ENCODE results near the gene NPTX2.
"Not testable (repeated sequence)": the region's sequence is repeated elsewhere in the genome, so short reads cannot be mapped to it uniquely, and the experiment has no call there.

The NPTX2 gene

DNA sequence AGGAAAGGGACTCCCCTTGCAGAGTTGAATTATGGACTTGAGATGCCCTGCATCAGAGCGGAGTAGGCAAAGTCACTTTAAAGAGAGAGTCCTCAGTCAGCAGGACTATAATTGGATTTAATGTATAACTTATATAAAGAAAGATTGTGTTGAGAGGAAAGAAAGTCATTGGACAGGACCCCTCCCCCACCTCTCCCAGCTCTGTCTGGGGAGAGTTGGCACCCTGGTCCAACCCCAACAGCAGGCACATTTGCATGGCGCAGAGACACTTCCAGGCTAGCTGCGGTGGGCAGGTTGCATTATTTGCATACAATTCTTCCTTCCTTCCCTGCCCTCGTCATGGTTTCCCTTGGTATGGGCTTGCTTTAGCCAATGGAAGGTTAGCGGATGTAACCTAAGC, 46.1 kb upstream of the NPTX2 start:
- Histone ChIP-seq H3K4me1 (ENCODE audit: control insufficient read depth, insufficient read depth, low read length) (no peaks in the 10 kb centered on the region), H3K36me3 (ENCODE audit: control insufficient read depth in 2 of 2, insufficient read depth in 1 of 2, low read length in 2 of 2) (no peaks in the 10 kb centered on the region), H3K4me3 (ENCODE audit: low read depth, low read length) (no peak overlapping the region), H3K9me3 (ENCODE audit: control insufficient read depth, insufficient read depth, low read depth, low read length) (no peaks in the 10 kb centered on the region; the same call in 1 of the 2 replicates), H3K27ac (ENCODE audit: extremely low read depth, low read depth, low read length) (no peak overlapping the region)
- TF ChIP-seq GLI2 (tag by site-specific recombination; IDR thresholded peaks at IDR 0.05; ENCODE audit: borderline replicate concordance, low read depth), result no peak
- no peak for TF ChIP-seq ZNF354C (tag by site-specific recombination; IDR thresholded peaks at IDR 0.05; ENCODE audit: borderline replicate concordance, low read depth)
- no peak for TF ChIP-seq MEIS1 (CRISPR knock-in tag; IDR thresholded peaks at IDR 0.05; ENCODE audit: borderline replicate concordance)
- no peak for TF ChIP-seq ZNF510 (tag by site-specific recombination; IDR thresholded peaks at IDR 0.05; ENCODE audit: insufficient replicate concordance)
- TF ChIP-seq ZNF623 (tag by site-specific recombination; IDR thresholded peaks at IDR 0.05), result no peak
- TF ChIP-seq ZNF707 (tag by site-specific recombination; IDR thresholded peaks at IDR 0.05), result no peak
- TF ChIP-seq, protein P1, sequence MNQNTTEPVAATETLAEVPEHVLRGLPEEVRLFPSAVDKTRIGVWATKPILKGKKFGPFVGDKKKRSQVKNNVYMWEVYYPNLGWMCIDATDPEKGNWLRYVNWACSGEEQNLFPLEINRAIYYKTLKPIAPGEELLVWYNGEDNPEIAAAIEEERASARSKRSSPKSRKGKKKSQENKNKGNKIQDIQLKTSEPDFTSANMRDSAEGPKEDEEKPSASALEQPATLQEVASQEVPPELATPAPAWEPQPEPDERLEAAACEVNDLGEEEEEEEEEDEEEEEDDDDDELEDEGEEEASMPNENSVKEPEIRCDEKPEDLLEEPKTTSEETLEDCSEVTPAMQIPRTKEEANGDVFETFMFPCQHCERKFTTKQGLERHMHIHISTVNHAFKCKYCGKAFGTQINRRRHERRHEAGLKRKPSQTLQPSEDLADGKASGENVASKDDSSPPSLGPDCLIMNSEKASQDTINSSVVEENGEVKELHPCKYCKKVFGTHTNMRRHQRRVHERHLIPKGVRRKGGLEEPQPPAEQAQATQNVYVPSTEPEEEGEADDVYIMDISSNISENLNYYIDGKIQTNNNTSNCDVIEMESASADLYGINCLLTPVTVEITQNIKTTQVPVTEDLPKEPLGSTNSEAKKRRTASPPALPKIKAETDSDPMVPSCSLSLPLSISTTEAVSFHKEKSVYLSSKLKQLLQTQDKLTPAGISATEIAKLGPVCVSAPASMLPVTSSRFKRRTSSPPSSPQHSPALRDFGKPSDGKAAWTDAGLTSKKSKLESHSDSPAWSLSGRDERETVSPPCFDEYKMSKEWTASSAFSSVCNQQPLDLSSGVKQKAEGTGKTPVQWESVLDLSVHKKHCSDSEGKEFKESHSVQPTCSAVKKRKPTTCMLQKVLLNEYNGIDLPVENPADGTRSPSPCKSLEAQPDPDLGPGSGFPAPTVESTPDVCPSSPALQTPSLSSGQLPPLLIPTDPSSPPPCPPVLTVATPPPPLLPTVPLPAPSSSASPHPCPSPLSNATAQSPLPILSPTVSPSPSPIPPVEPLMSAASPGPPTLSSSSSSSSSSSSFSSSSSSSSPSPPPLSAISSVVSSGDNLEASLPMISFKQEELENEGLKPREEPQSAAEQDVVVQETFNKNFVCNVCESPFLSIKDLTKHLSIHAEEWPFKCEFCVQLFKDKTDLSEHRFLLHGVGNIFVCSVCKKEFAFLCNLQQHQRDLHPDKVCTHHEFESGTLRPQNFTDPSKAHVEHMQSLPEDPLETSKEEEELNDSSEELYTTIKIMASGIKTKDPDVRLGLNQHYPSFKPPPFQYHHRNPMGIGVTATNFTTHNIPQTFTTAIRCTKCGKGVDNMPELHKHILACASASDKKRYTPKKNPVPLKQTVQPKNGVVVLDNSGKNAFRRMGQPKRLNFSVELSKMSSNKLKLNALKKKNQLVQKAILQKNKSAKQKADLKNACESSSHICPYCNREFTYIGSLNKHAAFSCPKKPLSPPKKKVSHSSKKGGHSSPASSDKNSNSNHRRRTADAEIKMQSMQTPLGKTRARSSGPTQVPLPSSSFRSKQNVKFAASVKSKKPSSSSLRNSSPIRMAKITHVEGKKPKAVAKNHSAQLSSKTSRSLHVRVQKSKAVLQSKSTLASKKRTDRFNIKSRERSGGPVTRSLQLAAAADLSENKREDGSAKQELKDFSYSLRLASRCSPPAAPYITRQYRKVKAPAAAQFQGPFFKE (tag by site-specific recombination; IDR thresholded peaks at IDR 0.05; ENCODE audit: borderline replicate concordance), result no peak
- no peak for TF ChIP-seq MYNN (tag by site-specific recombination; IDR thresholded peaks at IDR 0.05; ENCODE audit: borderline replicate concordance)
- no peak for TF ChIP-seq ZNF621 (tag by site-specific recombination; IDR thresholded peaks at IDR 0.05)
- no peak for TF ChIP-seq ZNF677 (tag by site-specific recombination; IDR thresholded peaks at IDR 0.05)
- TF ChIP-seq ZNF366 (tag by site-specific recombination; conservative IDR thresholded peaks at IDR 0.05), result no peak
- CTCF ChIA-PET, result no interaction called here
- POLR2A ChIA-PET, result no interaction called here

DNA sequence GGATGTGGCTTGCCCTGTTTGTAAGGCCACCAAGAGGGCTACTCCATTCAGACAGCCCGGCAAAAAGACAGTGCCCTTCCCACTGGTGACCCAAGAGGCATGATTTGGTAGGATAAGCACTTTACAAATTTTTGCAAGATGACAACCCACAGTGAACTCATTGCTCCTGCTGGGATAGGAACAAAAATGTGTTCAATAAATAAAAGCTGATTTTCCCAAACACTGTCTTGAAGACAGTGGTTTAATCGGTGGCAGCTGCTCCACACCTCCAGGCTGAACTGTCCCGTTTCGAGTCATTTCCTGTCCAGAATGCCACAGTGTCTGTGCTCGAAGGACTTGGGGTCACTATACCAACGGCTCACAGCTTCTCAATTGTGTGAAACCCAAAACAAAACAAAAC, 45.1 kb upstream of the NPTX2 start:
- Histone ChIP-seq H3K27ac (ENCODE audit: extremely low read depth, low read depth, low read length) (no peak overlapping the region), H3K9me3 (ENCODE audit: control insufficient read depth, insufficient read depth, low read depth, low read length) (no peaks in the 10 kb centered on the region; the same call in none of the 2 replicates), H3K4me3 (ENCODE audit: low read depth, low read length) (no peak overlapping the region), H3K36me3 (ENCODE audit: control insufficient read depth in 2 of 2, insufficient read depth in 1 of 2, low read length in 2 of 2) (no peaks in the 10 kb centered on the region), H3K4me1 (ENCODE audit: control insufficient read depth, insufficient read depth, low read length) (no peaks in the 10 kb centered on the region)
- TF ChIP-seq ZNF311 (tag by site-specific recombination; IDR thresholded peaks at IDR 0.05; ENCODE audit: borderline replicate concordance) (no peak), ZNF155 (tag by site-specific recombination; IDR thresholded peaks at IDR 0.05) (no peak), ZNF670 (tag by site-specific recombination; IDR thresholded peaks at IDR 0.05; ENCODE audit: low read depth) (no peak)
- TF ChIP-seq, protein P2, sequence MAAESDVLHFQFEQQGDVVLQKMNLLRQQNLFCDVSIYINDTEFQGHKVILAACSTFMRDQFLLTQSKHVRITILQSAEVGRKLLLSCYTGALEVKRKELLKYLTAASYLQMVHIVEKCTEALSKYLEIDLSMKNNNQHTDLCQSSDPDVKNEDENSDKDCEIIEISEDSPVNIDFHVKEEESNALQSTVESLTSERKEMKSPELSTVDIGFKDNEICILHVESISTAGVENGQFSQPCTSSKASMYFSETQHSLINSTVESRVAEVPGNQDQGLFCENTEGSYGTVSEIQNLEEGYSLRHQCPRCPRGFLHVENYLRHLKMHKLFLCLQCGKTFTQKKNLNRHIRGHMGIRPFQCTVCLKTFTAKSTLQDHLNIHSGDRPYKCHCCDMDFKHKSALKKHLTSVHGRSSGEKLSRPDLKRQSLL (tag by site-specific recombination; IDR thresholded peaks at IDR 0.05), result no peak
- TF ChIP-seq, protein P3, sequence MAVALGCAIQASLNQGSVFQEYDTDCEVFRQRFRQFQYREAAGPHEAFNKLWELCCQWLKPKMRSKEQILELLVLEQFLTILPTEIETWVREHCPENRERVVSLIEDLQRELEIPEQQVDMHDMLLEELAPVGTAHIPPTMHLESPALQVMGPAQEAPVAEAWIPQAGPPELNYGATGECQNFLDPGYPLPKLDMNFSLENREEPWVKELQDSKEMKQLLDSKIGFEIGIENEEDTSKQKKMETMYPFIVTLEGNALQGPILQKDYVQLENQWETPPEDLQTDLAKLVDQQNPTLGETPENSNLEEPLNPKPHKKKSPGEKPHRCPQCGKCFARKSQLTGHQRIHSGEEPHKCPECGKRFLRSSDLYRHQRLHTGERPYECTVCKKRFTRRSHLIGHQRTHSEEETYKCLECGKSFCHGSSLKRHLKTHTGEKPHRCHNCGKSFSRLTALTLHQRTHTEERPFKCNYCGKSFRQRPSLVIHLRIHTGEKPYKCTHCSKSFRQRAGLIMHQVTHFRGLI (tag by site-specific recombination; IDR thresholded peaks at IDR 0.05), result no peak
- POLR2A ChIA-PET, result no interaction called here
- CTCF ChIA-PET, result no interaction called here

DNA sequence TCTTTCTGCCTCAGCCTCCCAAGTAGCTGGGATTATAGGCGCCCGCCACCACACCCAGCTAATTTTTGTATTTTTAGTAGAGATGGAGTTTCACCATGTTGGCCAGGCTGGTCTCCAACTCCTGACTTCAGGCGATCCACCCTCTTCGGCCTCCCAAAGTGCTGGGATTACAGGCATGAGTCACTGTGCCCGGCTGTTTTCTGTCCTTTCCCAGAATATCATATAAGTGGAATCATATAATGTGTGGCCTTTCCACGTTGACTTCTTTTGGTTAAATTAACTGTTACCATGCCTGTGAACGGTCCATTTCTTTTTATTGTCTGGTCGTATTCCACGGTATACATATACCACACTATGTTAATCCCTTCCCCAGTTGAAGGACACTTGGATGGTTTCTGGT, 44.4 kb upstream of the NPTX2 start:
- H3K4me3 ChIP-seq (ENCODE audit: low read depth, low read length); H3K36me3 ChIP-seq (ENCODE audit: control insufficient read depth in 2 of 2, insufficient read depth in 1 of 2, low read length in 2 of 2); H3K4me1 ChIP-seq (ENCODE audit: control insufficient read depth, insufficient read depth, low read length); POLR2A ChIA-PET; H3K27ac ChIP-seq (ENCODE audit: extremely low read depth, low read depth, low read length); H3K9me3 ChIP-seq (ENCODE audit: control insufficient read depth, insufficient read depth, low read depth, low read length): not testable (repeated sequence)
- CTCF ChIA-PET, result interaction anchor here (0.6 kb wide), 1 partner anchor 316 kb away, joined by 5 read pairs; no protein-coding TSS in a partner anchor

Data from HEK293 (cell line).